ENCODE measurements around the gene GARNL3.

Gene GARNL3

DNA sequence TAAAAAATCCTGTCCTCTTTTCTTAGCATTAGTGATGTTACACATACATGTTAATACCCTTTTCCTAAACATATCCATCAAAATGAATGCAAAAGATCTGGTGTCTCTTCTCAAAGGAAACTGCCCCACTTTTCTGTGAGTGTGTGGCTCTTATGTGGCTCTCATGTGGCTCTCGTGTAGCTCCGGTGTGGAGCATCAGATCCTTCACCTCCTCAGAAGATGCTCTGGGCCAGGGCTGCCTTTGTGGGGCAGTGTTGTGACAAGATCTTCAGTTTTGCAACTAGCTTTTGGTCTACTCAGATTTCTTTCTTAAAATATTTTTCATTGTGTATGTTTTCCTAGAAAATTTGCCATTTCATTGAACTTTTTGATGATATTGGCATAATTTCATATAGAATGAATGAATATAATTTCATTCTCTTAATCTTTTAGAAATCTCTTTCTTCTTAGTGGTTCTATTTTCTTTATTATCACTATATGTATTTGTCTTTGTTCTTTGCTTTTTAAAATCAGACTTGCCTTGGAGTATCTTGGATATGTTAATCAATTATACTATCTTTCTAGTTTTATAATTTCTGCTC is 19.4 kb downstream of the GARNL3 start:
- no peak overlapping the region for H3K27ac ChIP-seq (replicated peaks)
- DNase-seq (ENCODE audit: low read depth in 1 of 2, low spot score in 1 of 2) = peak in 1 of 2 experiments; percentile 31
- H3K4me3 ChIP-seq (replicated peaks; ENCODE audit: insufficient read depth, low read length) = no peak overlapping the region
- no peaks in the 10 kb centered on the region for H3K27me3 ChIP-seq (ENCODE audit: insufficient read depth, poor library complexity, severe bottlenecking)
- TF ChIP-seq, protein P1, sequence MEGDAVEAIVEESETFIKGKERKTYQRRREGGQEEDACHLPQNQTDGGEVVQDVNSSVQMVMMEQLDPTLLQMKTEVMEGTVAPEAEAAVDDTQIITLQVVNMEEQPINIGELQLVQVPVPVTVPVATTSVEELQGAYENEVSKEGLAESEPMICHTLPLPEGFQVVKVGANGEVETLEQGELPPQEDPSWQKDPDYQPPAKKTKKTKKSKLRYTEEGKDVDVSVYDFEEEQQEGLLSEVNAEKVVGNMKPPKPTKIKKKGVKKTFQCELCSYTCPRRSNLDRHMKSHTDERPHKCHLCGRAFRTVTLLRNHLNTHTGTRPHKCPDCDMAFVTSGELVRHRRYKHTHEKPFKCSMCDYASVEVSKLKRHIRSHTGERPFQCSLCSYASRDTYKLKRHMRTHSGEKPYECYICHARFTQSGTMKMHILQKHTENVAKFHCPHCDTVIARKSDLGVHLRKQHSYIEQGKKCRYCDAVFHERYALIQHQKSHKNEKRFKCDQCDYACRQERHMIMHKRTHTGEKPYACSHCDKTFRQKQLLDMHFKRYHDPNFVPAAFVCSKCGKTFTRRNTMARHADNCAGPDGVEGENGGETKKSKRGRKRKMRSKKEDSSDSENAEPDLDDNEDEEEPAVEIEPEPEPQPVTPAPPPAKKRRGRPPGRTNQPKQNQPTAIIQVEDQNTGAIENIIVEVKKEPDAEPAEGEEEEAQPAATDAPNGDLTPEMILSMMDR (IDR thresholded peaks at IDR 0.05; ENCODE audit: insufficient read depth, low read length) = no peak
- TF ChIP-seq POLR2AphosphoS5 (IDR thresholded peaks at IDR 0.05; ENCODE audit: low read depth) = no peak
- TF ChIP-seq GABPA (IDR thresholded peaks at IDR 0.05; ENCODE audit: low read depth) = no peak
- no peak for TF ChIP-seq SPI1 (IDR thresholded peaks at IDR 0.05; ENCODE audit: borderline replicate concordance, low read depth)
- TF ChIP-seq, protein P2, sequence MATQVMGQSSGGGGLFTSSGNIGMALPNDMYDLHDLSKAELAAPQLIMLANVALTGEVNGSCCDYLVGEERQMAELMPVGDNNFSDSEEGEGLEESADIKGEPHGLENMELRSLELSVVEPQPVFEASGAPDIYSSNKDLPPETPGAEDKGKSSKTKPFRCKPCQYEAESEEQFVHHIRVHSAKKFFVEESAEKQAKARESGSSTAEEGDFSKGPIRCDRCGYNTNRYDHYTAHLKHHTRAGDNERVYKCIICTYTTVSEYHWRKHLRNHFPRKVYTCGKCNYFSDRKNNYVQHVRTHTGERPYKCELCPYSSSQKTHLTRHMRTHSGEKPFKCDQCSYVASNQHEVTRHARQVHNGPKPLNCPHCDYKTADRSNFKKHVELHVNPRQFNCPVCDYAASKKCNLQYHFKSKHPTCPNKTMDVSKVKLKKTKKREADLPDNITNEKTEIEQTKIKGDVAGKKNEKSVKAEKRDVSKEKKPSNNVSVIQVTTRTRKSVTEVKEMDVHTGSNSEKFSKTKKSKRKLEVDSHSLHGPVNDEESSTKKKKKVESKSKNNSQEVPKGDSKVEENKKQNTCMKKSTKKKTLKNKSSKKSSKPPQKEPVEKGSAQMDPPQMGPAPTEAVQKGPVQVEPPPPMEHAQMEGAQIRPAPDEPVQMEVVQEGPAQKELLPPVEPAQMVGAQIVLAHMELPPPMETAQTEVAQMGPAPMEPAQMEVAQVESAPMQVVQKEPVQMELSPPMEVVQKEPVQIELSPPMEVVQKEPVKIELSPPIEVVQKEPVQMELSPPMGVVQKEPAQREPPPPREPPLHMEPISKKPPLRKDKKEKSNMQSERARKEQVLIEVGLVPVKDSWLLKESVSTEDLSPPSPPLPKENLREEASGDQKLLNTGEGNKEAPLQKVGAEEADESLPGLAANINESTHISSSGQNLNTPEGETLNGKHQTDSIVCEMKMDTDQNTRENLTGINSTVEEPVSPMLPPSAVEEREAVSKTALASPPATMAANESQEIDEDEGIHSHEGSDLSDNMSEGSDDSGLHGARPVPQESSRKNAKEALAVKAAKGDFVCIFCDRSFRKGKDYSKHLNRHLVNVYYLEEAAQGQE (IDR thresholded peaks at IDR 0.05; ENCODE audit: insufficient replicate concordance, low read depth) = no peak

DNA sequence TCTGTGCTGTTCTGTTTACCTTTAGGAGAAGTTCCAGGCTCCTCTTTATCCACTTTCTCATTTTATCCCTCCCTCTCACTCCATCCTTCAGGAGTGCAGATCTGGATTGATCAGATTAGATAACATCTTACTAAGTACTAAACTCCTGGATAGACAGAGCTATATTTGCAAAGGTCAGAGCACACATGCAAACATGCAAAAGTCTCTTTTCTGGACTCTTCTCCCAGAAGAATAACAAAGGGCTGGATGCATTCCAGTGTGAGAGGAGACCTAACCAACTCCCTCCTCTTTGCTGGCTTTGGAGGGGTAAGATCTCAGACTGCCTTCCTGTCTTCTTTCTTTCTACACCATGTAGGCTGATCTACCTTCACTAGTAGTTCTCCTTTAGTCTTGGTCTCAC is 21.4 kb downstream of the GARNL3 start:
- H3K27me3 ChIP-seq (ENCODE audit: insufficient read depth, poor library complexity, severe bottlenecking) = no peaks in the 10 kb centered on the region
- no peak overlapping the region for H3K4me3 ChIP-seq (replicated peaks; ENCODE audit: insufficient read depth, low read length)
- H3K27ac ChIP-seq (replicated peaks) = no peak overlapping the region
- TF ChIP-seq, protein P1 (IDR thresholded peaks at IDR 0.05; ENCODE audit: insufficient read depth, low read length) = no peak
- TF ChIP-seq, protein P2 (IDR thresholded peaks at IDR 0.05; ENCODE audit: insufficient replicate concordance, low read depth) = no peak
- TF ChIP-seq POLR2AphosphoS5 (IDR thresholded peaks at IDR 0.05; ENCODE audit: low read depth) = no peak
- TF ChIP-seq SPI1 (IDR thresholded peaks at IDR 0.05; ENCODE audit: borderline replicate concordance, low read depth) = no peak
- no peak for TF ChIP-seq GABPA (IDR thresholded peaks at IDR 0.05; ENCODE audit: low read depth)
- no peak for DNase-seq (ENCODE audit: low read depth in 1 of 2, low spot score in 1 of 2)

DNA sequence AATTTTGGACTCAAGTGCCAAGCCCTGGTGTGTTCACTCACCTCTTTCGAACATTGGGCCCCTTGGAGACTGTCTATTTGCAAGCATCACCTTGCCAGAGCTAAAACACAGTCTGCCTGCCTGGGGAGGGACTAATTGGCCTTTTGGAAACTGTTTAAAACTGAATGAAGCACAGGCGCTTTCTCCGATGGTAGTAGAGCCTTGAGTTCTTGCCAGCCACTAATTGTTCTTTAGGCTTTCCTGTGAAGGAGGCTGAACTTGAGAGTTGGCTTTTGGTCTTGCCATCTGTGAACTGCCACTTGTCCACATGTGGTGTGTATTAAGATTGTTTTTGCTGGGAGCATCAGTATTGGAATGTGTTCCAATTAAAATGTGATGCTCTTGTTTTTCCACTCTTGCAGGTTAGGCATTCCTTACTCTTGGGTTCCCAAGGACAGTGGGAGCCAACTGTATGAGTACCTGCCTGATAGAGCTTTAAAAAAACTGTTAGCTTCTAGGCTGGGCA is 26.0 kb downstream of the GARNL3 start:
- Histone ChIP-seq H3K4me3 (replicated peaks; ENCODE audit: insufficient read depth, low read length) (no peak overlapping the region), H3K27me3 (ENCODE audit: insufficient read depth, poor library complexity, severe bottlenecking) (no peaks in the 10 kb centered on the region), H3K27ac (replicated peaks) (no peak overlapping the region)
- DNase-seq (ENCODE audit: low read depth in 1 of 2, low spot score in 1 of 2) = no peak
- TF ChIP-seq, protein P1 (IDR thresholded peaks at IDR 0.05; ENCODE audit: insufficient read depth, low read length) = no peak
- TF ChIP-seq GABPA (IDR thresholded peaks at IDR 0.05; ENCODE audit: low read depth) = no peak
- no peak for TF ChIP-seq POLR2AphosphoS5 (IDR thresholded peaks at IDR 0.05; ENCODE audit: low read depth)
- TF ChIP-seq, protein P2 (IDR thresholded peaks at IDR 0.05; ENCODE audit: insufficient replicate concordance, low read depth) = no peak
- no peak for TF ChIP-seq SPI1 (IDR thresholded peaks at IDR 0.05; ENCODE audit: borderline replicate concordance, low read depth)

All from HL-60 (cell line).